HG02852 (cell line): ENCODE results near the gene HIRA.
"Not testable (repeated sequence)": the region's sequence is repeated elsewhere in the genome, so short reads cannot be mapped to it uniquely, and the experiment has no call there.

Experiments
- ATAC-seq: cut with Tn5 transposase; IDR thresholded peaks from one replicate; pipeline ENCODE4 v1.9.1; 2021; ENCODE audit warnings: mild to moderate bottlenecking, moderate library complexity; ENCODE audit not compliant: unreplicated experiment

The HIRA gene

GRCh38 chr22:19463491-19464469 is 32.2 kb upstream of the HIRA start:
- ATAC-seq: no peak

- ATAC-seq: no peak
Measured at GRCh38 chr22:19463008-19463407, 31.5 kb upstream of the HIRA start.

GRCh38 chr22:19461506-19461905 is 30.0 kb upstream of the HIRA start:
- ATAC-seq: no peak

- ATAC-seq: no peak
Measured at GRCh38 chr22:19460036-19460435, 28.5 kb upstream of the HIRA start.

- no peak for ATAC-seq
Measured at GRCh38 chr22:19457828-19458428, 26.4 kb upstream of the HIRA start.

- no peak for ATAC-seq
Measured at GRCh38 chr22:19456541-19456940, 25.0 kb upstream of the HIRA start.

- no peak for ATAC-seq
Measured at GRCh38 chr22:19455585-19456370, 24.2 kb upstream of the HIRA start.

- ATAC-seq: no peak
Measured at GRCh38 chr22:19455033-19455432, 23.5 kb upstream of the HIRA start.

- no peak for ATAC-seq
Measured at GRCh38 chr22:19454156-19454555, 22.6 kb upstream of the HIRA start.

- no peak for ATAC-seq
Measured at GRCh38 chr22:19453718-19454117, 22.2 kb upstream of the HIRA start.

GRCh38 chr22:19451570-19451969 is 20.0 kb upstream of the HIRA start:
- ATAC-seq: no peak

GRCh38 chr22:19450363-19451175 is 19.0 kb upstream of the HIRA start:
- no peak for ATAC-seq

GRCh38 chr22:19449422-19449767 is 17.9 kb upstream of the HIRA start:
- ATAC-seq: no peak

GRCh38 chr22:19448739-19449421 is 17.3 kb upstream of the HIRA start:
- no peak for ATAC-seq

- ATAC-seq: no peak
Measured at GRCh38 chr22:19448076-19448607, 16.6 kb upstream of the HIRA start.

- ATAC-seq: peak; percentile 79
Measured at GRCh38 chr22:19447330-19448075, 16.0 kb upstream of the HIRA start, which contains the start of gene C22orf39. Gene C22orf39, minus strand, starts transcription at chr22:19447711. Its CDS starts 23 bp downstream, at chr22:19447688.

- ATAC-seq: no peak
Measured at GRCh38 chr22:19446603-19447329, 15.2 kb upstream of the HIRA start.

GRCh38 chr22:19445279-19445982 is 13.9 kb upstream of the HIRA start:
- ATAC-seq: not testable (repeated sequence)
